ENCODE measurements around the gene TPT1. TPM values are rescaled to one million over a fixed set of nuclear protein-coding genes. Genes with fewer than 3 reads are reported as not detected.
A peak's percentile ranks its signal among the peaks of the same experiment; 100 is the strongest.

Gene TPT1
- total RNA-seq, 2 experiments from 2014 or later: 3,533 to 3,563 TPM

- H3K4me1 Mint-ChIP-seq (ENCODE audit: low read depth): peaks cover 83% of the 10 kb centered on the region
- H3K27ac Mint-ChIP-seq: peak overlapping the region; percentile 17
- ATAC-seq (no peak), DNase-seq (no peak)
- H3K27me3 Mint-ChIP-seq: no peaks in the 10 kb centered on the region
- peaks cover 28% of the 10 kb centered on the region for H3K36me3 Mint-ChIP-seq (ENCODE audit: low read depth)
- no peak for TF ChIP-seq CTCF (IDR thresholded peaks at IDR 0.05)
- ChIA-PET CTCF (interaction anchor here (1.1 to 2.3 kb wide), 3 partner anchors 22 to 142 kb away, joined by 4 to 8 read pairs (median 5); no protein-coding TSS in a partner anchor), POLR2A (interaction anchor here (0.8 to 4.7 kb wide), 7 partner anchors 8 to 284 kb away, joined by 3 to 29 read pairs (median 3); partner anchors contain the start of genes GTF2F2 and TPT1)
- no peak overlapping the region for H3K4me3 Mint-ChIP-seq
- H3K9me3 Mint-ChIP-seq: no peaks in the 10 kb centered on the region
- intact Hi-C loops (cut with micrococcal nuclease): no loop called here
These were observed 9.3 kb downstream of the TPT1 start for GRCh38 chr13:45331692-45332035.

- DNase-seq (no peak), ATAC-seq (no peak)
- H3K36me3 Mint-ChIP-seq (ENCODE audit: low read depth): peaks cover 23% of the 10 kb centered on the region
- H3K27ac Mint-ChIP-seq: peak overlapping the region; percentile 17
- POLR2A ChIA-PET: interaction anchor here (0.8 to 4.7 kb wide), 7 partner anchors 9 to 284 kb away, joined by 3 to 29 read pairs (median 3); partner anchors contain the start of genes GTF2F2 and TPT1
- TF ChIP-seq CTCF (IDR thresholded peaks at IDR 0.05): no peak
- CTCF ChIA-PET: interaction anchor here (1.0 to 2.3 kb wide), 5 partner anchors 21 to 283 kb away, joined by 3 to 8 read pairs (median 4); no protein-coding TSS in a partner anchor
- intact Hi-C loops (cut with micrococcal nuclease): no loop called here
- H3K27me3 Mint-ChIP-seq: no peaks in the 10 kb centered on the region
- H3K9me3 Mint-ChIP-seq: no peaks in the 10 kb centered on the region
- H3K4me1 Mint-ChIP-seq (ENCODE audit: low read depth): peaks cover 78% of the 10 kb centered on the region
- no peak overlapping the region for H3K4me3 Mint-ChIP-seq
These were observed 9.8 kb downstream of the TPT1 start for GRCh38 chr13:45331123-45331619.

- Mint-ChIP-seq H3K36me3 (ENCODE audit: low read depth) (peaks cover 4% of the 10 kb centered on the region), H3K27me3 (no peaks in the 10 kb centered on the region), H3K4me1 (ENCODE audit: low read depth) (peaks cover 54% of the 10 kb centered on the region), H3K9me3 (no peaks in the 10 kb centered on the region), H3K27ac (no peak overlapping the region), H3K4me3 (no peak overlapping the region)
- TF ChIP-seq CTCF (IDR thresholded peaks at IDR 0.05): no peak
- intact Hi-C loops (cut with micrococcal nuclease): no loop called here
- no peak for DNase-seq
- ATAC-seq: no peak
- CTCF ChIA-PET: no interaction called here
- POLR2A ChIA-PET: interaction anchor here (4.7 kb wide), 1 partner anchor 11 kb away, joined by 29 read pairs; the partner anchor contains the start of gene TPT1
These were observed 12.3 kb downstream of the TPT1 start for GRCh38 chr13:45328661-45329111.

GRCh38 chr13:45327253-45327955 lies 13.6 kb downstream of the TPT1 start:
- TF ChIP-seq CTCF (IDR thresholded peaks at IDR 0.05): no peak
- DNase-seq: peak; percentile 26
- H3K27ac Mint-ChIP-seq: peak overlapping the region; percentile 68
- H3K9me3 Mint-ChIP-seq: no peaks in the 10 kb centered on the region
- no peak overlapping the region for H3K4me3 Mint-ChIP-seq
- CTCF ChIA-PET: no interaction called here
- no peaks in the 10 kb centered on the region for H3K36me3 Mint-ChIP-seq (ENCODE audit: low read depth)
- peak; percentile 53 for ATAC-seq
- POLR2A ChIA-PET: no interaction called here
- H3K4me1 Mint-ChIP-seq (ENCODE audit: low read depth): peaks cover 43% of the 10 kb centered on the region
- intact Hi-C loops (cut with micrococcal nuclease): no loop called here
- H3K27me3 Mint-ChIP-seq: no peaks in the 10 kb centered on the region

GRCh38 chr13:45325806-45326205 lies 15.2 kb downstream of the TPT1 start:
- TF ChIP-seq CTCF (IDR thresholded peaks at IDR 0.05): no peak
- ChIA-PET POLR2A (interaction anchor here (0.9 to 5.3 kb wide), 3 partner anchors 9 to 279 kb away, joined by 3 to 40 read pairs (median 4); partner anchors contain the start of gene TPT1), CTCF (interaction anchor here (1.5 to 1.7 kb wide), 3 partner anchors 14 to 279 kb away, joined by 5 to 6 read pairs (median 6); no protein-coding TSS in a partner anchor)
- ATAC-seq (no peak), DNase-seq (no peak)
- Mint-ChIP-seq H3K4me3 (no peak overlapping the region), H3K9me3 (no peaks in the 10 kb centered on the region), H3K27ac (no peak overlapping the region), H3K4me1 (ENCODE audit: low read depth) (peaks cover 30% of the 10 kb centered on the region), H3K27me3 (no peaks in the 10 kb centered on the region), H3K36me3 (ENCODE audit: low read depth) (no peaks in the 10 kb centered on the region)
- intact Hi-C loops (cut with micrococcal nuclease): no loop called here
